ENCODE results near the gene IRF4.

Gene IRF4

DNA sequence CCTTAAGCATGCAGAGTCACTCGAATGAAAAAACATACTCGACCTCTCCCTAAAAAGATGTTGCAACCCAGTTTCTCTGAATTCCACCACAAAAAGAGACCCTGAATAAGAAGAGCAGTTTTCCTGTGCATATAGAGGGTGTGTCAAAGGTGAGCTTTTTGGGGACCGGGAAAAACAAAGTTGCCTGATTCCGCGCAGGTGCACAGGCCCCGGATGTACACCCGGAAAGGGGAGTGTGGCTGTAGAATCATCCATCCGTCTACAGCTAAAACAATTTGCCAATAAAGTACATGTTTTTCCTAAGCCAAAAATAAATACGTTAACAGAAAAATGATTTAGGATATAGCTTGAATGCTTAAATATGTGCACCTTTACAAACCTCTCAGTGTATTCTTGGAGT lies 41.2 kb upstream of the IRF4 start:
- Histone ChIP-seq H3K9ac (ENCODE audit: low read length) (no peak overlapping the region), H3K36me3 (replicated peaks; ENCODE audit: insufficient read depth, low read length) (peaks cover 15% of the 10 kb centered on the region; the same call in 1 of the 2 replicates), H3K27ac (ENCODE audit: low read length) (no peak overlapping the region), H3K27me3 (replicated peaks; ENCODE audit: insufficient read depth, low read length) (no peaks in the 10 kb centered on the region), H3K9me2 (replicated peaks; ENCODE audit: insufficient read depth, low read length) (no peaks in the 10 kb centered on the region), H3K4me2 (ENCODE audit: low read depth, low read length) (no peak overlapping the region), H3K79me2 (ENCODE audit: low read length) (peaks cover 18% of the 10 kb centered on the region), H3K9me3 (replicated peaks; ENCODE audit: insufficient read depth, low read length) (no peaks in the 10 kb centered on the region), H3K4me3 (ENCODE audit: low read length) (no peak overlapping the region), H3F3A (ENCODE audit: insufficient read depth, low read length) (no peaks in the 10 kb centered on the region), H4K20me1 (ENCODE audit: insufficient read depth, low read length) (no peaks in the 10 kb centered on the region), H3K4me1 (ENCODE audit: low read length) (no peaks in the 10 kb centered on the region), H2AFZ (ENCODE audit: low read length) (no peak overlapping the region)
- TF ChIP-seq, protein P1, sequence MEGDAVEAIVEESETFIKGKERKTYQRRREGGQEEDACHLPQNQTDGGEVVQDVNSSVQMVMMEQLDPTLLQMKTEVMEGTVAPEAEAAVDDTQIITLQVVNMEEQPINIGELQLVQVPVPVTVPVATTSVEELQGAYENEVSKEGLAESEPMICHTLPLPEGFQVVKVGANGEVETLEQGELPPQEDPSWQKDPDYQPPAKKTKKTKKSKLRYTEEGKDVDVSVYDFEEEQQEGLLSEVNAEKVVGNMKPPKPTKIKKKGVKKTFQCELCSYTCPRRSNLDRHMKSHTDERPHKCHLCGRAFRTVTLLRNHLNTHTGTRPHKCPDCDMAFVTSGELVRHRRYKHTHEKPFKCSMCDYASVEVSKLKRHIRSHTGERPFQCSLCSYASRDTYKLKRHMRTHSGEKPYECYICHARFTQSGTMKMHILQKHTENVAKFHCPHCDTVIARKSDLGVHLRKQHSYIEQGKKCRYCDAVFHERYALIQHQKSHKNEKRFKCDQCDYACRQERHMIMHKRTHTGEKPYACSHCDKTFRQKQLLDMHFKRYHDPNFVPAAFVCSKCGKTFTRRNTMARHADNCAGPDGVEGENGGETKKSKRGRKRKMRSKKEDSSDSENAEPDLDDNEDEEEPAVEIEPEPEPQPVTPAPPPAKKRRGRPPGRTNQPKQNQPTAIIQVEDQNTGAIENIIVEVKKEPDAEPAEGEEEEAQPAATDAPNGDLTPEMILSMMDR (IDR thresholded peaks at IDR 0.05; ENCODE audit: low read length) = no peak
- TF ChIP-seq EZH2 (optimal IDR thresholded peaks at IDR 0.05; ENCODE audit: low read depth, low read length) = no peak
- no peak for TF ChIP-seq EZH2phosphoT487 (IDR thresholded peaks at IDR 0.05; ENCODE audit: low read length)
- DNase-seq = no peak

DNA sequence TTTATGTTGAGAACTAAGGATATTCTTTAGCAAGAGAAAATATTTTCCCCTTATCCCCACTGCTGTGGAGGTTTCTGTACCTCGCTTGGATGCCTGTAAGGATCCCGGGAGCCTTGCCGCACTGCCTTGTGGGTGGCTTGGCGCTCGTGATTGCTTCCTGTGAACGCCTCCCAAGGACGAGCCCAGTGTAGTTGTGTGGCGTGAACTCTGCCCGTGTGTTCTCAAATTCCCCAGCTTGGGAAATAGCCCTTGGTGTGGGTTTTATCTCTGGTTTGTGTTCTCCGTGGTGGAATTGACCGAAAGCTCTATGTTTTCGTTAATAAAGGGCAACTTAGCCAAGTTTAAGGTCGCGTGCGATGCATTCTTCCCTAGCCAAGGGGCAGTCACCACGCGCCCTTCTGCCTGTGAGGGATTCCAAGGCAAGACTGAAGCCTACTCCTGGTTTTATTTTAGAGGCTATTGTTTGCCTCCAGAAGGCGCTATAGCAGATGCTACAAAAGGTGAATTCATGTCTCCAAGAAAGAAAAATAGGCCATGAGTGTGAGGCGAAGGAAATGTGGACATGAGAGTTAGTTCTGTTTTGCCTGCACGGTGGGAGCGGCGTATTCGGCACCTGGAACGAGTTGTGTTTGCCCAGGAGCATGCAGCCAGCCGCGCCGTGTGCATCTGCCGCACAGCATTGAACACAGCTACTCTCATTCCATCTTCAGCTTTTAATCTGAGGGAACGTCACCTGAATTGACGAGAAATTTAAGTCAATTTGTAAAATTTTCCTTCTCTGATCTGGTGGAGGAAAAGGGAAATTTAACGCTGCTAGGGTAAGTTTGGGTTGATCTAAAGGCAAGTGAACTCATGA lies 40.3 kb upstream of the IRF4 start:
- TF ChIP-seq, protein P1 (IDR thresholded peaks at IDR 0.05; ENCODE audit: low read length) = no peak
- no peak for TF ChIP-seq EZH2phosphoT487 (IDR thresholded peaks at IDR 0.05; ENCODE audit: low read length)
- TF ChIP-seq EZH2 (optimal IDR thresholded peaks at IDR 0.05; ENCODE audit: low read depth, low read length) = no peak
- H3K79me2 ChIP-seq (ENCODE audit: low read length) = peaks cover 10% of the 10 kb centered on the region
- H2AFZ ChIP-seq (ENCODE audit: low read length) = no peak overlapping the region
- H3K9me3 ChIP-seq (replicated peaks; ENCODE audit: insufficient read depth, low read length) = no peaks in the 10 kb centered on the region
- no peak overlapping the region for H3K4me2 ChIP-seq (ENCODE audit: low read depth, low read length)
- no peak overlapping the region for H3K27ac ChIP-seq (ENCODE audit: low read length)
- H4K20me1 ChIP-seq (ENCODE audit: insufficient read depth, low read length) = no peaks in the 10 kb centered on the region
- H3K9me2 ChIP-seq (replicated peaks; ENCODE audit: insufficient read depth, low read length) = no peaks in the 10 kb centered on the region
- no peak overlapping the region for H3K9ac ChIP-seq (ENCODE audit: low read length)
- no peaks in the 10 kb centered on the region for H3K27me3 ChIP-seq (replicated peaks; ENCODE audit: insufficient read depth, low read length)
- H3K4me3 ChIP-seq (ENCODE audit: low read length) = no peak overlapping the region
- no peak for DNase-seq
- peaks cover 13% of the 10 kb centered on the region; the same call in 1 of the 2 replicates for H3K36me3 ChIP-seq (replicated peaks; ENCODE audit: insufficient read depth, low read length)
- H3K4me1 ChIP-seq (ENCODE audit: low read length) = no peaks in the 10 kb centered on the region
- H3F3A ChIP-seq (ENCODE audit: insufficient read depth, low read length) = no peaks in the 10 kb centered on the region

DNA sequence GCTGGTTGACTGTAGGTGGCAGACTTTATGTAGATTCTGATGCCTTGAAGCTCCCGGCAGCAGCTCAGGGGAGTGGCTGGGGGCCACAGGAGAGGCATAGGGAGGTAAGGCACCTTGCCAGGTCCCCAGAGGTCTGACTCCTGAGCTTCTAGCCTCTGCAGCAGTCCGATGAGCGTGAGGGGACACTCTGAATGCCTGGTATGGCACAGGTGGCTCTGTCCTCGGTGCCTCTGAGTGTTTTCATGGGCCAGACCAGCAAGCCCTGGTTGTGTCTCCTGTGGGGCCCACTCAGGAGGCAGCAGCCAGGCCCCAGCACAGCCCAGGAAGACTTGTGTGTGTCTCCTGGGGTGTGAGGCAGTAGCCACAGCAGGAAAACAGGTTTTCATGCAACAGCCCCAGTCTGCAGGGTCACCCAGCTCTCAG lies 39.7 kb upstream of the IRF4 start:
- H3K79me2 ChIP-seq (ENCODE audit: low read length) = peaks cover 5% of the 10 kb centered on the region; the same call in 1 of the 2 replicates
- H3K36me3 ChIP-seq (replicated peaks; ENCODE audit: insufficient read depth, low read length) = peaks cover 8% of the 10 kb centered on the region; the same call in 1 of the 2 replicates
- H2AFZ ChIP-seq (ENCODE audit: low read length) = no peak overlapping the region
- H3K9me3 ChIP-seq (replicated peaks; ENCODE audit: insufficient read depth, low read length) = no peaks in the 10 kb centered on the region
- H3K4me2 ChIP-seq (ENCODE audit: low read depth, low read length) = no peak overlapping the region
- H3K9ac ChIP-seq (ENCODE audit: low read length) = no peak overlapping the region
- H3K4me1 ChIP-seq (ENCODE audit: low read length) = no peaks in the 10 kb centered on the region
- H4K20me1 ChIP-seq (ENCODE audit: insufficient read depth, low read length) = no peaks in the 10 kb centered on the region
- no peaks in the 10 kb centered on the region for H3K9me2 ChIP-seq (replicated peaks; ENCODE audit: insufficient read depth, low read length)
- no peaks in the 10 kb centered on the region for H3F3A ChIP-seq (ENCODE audit: insufficient read depth, low read length)
- no peaks in the 10 kb centered on the region for H3K27me3 ChIP-seq (replicated peaks; ENCODE audit: insufficient read depth, low read length)
- TF ChIP-seq, protein P1 (IDR thresholded peaks at IDR 0.05; ENCODE audit: low read length) = no peak
- TF ChIP-seq EZH2 (optimal IDR thresholded peaks at IDR 0.05; ENCODE audit: low read depth, low read length) (no peak), EZH2phosphoT487 (IDR thresholded peaks at IDR 0.05; ENCODE audit: low read length) (no peak)
- no peak overlapping the region for H3K4me3 ChIP-seq (ENCODE audit: low read length)
- DNase-seq = no peak
- H3K27ac ChIP-seq (ENCODE audit: low read length) = no peak overlapping the region

All from MM.1S (cell line).